Activated T-helper 17 cell treated with anti-CD3 and anti-CD28 coated beads, Interleukin-2, amount 50 U/mL, for 72 hours (primary cell): ENCODE data around the gene ZNF365. TPM values are rescaled to one million over a fixed set of nuclear protein-coding genes. Genes with fewer than 3 reads are reported as not detected.

Experiments used
- ATAC-seq: fragments of 150-1000 bp; cut with Tn5 transposase; replicated peaks from 2 replicates; pipeline ENCODE4 v1.10.0; 2021; ENCODE audit warnings: mild to moderate bottlenecking, moderate library complexity
- H3K27ac Mint-ChIP-seq: one replicate; pipeline ENCODE4 v1.8.0; 2022; ENCODE audit warnings: mixed read lengths
- H3K27me3 Mint-ChIP-seq: one replicate; pipeline ENCODE4 v1.8.0; 2022; ENCODE audit warnings: mixed read lengths
- H3K36me3 Mint-ChIP-seq: one replicate; pipeline ENCODE4 v1.8.0; 2022; ENCODE audit warnings: low read depth, mild to moderate bottlenecking, mixed read lengths
- H3K4me1 Mint-ChIP-seq: one replicate; pipeline ENCODE4 v1.8.0; 2022; ENCODE audit warnings: mixed read lengths
- H3K4me3 Mint-ChIP-seq: one replicate; pipeline ENCODE4 v1.8.0; 2022; ENCODE audit warnings: mild to moderate bottlenecking, mixed read lengths
- H3K9me3 Mint-ChIP-seq: one replicate; pipeline ENCODE4 v1.8.0; 2022; ENCODE audit warnings: mixed read lengths
- total RNA-seq, 2 donors: library from RNA; stranded (reverse); gene quantifications; one replicate each; pipeline ENCODE4 v1.2.3, GENCODE V29; 2022

ZNF365 gene
- total RNA-seq, 2 donors from 2014 or later: 0.15 to 0.19 TPM

DNA sequence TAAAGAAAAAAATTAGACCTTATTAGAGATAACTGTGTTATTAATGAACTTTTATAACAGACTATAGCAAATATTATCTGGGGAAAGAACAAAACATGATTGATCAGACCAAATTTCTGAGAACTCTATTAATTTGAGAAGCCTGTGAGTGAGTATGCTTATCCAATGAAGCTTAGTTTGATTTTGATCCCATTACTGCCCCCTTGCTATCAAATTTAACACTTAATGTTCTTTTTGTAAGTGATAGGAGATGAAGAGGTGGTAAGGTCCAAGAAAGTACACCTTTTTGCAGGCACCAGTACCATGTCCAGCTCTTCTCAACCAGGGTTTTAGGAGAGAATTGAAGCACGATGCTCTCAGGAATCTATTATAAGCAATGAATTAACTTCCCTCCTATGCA lies 49.9 kb downstream of the ZNF365 start:
- Mint-ChIP-seq H3K27me3 (no peaks in the 10 kb centered on the region), H3K9me3 (no peaks in the 10 kb centered on the region), H3K4me1 (peaks cover 9% of the 10 kb centered on the region), H3K4me3 (no peak overlapping the region), H3K27ac (no peak overlapping the region), H3K36me3 (no peaks in the 10 kb centered on the region)
- ATAC-seq: no peak

DNA sequence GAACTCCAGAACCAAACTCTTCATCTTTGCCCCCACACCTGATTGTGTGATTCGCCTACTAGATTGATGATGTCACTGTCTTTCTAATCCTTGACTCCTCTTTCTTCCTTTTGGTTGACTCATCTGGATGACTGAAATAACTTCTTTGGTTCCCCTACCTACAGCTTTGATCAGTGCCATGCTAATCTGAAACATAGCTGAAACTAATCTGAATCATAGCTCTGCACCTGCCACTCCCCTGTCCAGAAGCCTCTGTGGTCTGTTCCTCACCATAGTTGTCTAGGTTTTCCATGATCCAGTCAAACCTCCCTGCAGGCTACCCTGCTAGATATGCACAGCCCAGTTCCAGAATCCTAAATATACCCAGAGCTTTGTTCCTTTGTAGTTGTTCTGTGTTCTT lies 51.9 kb downstream of the ZNF365 start:
- ATAC-seq: peak; percentile 99
- H3K27ac Mint-ChIP-seq: peak overlapping the region; percentile 65
- H3K36me3 Mint-ChIP-seq: no peaks in the 10 kb centered on the region
- H3K4me3 Mint-ChIP-seq: no peak overlapping the region
- peaks cover 9% of the 10 kb centered on the region for H3K4me1 Mint-ChIP-seq
- H3K27me3 Mint-ChIP-seq: no peaks in the 10 kb centered on the region
- H3K9me3 Mint-ChIP-seq: no peaks in the 10 kb centered on the region

DNA sequence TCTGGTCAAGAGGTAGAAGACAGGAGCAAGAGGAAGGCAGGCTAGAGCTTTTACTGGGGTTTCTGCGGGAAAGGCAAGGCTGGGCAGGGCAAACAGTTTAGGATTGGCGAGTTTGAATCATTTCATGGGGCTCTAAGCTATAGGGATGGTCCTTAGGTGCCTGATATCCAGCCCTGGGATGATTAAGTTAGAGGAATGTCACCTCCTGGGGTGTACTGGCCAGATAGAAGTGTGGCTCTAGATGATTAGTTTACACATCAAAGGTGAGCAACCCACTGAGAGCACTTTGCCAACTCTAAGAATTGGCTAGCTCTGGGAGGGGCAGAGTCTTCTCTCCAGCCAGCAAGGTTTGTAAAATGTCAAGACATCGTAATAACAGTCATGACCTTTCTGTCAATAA lies 52.4 kb downstream of the ZNF365 start:
- Mint-ChIP-seq H3K4me1 (peaks cover 9% of the 10 kb centered on the region), H3K27me3 (no peaks in the 10 kb centered on the region), H3K4me3 (no peak overlapping the region), H3K27ac (peak overlapping the region; percentile 65), H3K9me3 (no peaks in the 10 kb centered on the region), H3K36me3 (no peaks in the 10 kb centered on the region)
- ATAC-seq: no peak

DNA sequence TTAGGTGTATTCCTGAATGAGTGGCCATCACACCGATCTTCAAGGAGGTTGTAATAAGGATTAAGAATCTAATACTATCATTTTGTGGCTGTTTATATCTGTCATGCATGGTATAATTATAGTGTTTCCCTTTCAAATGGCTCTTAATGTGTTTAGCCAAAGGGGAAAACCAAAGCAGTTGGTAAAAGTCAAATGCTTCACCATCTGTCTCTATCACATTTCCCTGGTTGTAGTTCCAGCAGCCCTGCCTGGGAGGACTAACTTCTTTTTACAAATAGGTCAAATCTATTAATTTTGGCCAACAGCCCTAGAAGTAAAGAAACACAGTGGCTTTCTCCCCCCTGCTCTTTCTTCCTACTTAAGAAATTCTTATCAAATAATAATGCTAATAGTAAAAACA lies 56.7 kb downstream of the ZNF365 start:
- Mint-ChIP-seq H3K4me1 (peaks cover 20% of the 10 kb centered on the region), H3K27ac (no peak overlapping the region), H3K36me3 (no peaks in the 10 kb centered on the region), H3K4me3 (no peak overlapping the region), H3K27me3 (peaks cover 4% of the 10 kb centered on the region), H3K9me3 (no peaks in the 10 kb centered on the region)
- ATAC-seq: no peak

DNA sequence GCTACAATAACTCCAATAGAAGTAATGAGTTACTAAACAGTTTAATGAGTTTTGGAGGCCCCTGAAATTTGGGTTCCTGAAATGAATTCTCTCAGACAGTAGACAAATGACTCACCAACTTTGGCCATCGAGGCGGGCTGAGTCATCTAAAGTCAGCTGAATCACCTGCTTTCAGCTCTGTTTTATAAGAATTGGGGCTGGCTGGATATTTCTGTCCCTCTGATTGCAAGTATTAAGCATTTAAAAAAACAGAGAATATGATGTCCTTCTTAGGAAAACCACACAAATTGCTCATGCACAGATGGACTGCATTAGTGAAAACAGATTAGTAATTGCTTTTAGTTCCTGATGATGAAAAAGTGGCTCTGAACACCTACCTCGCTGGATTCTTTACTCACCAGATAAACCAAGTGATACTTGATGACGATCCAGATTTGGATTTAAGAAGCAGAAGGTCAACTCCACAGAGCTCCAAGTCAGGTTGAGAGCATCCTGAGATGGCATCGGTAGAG lies 59.1 kb downstream of the ZNF365 start:
- Mint-ChIP-seq H3K36me3 (no peaks in the 10 kb centered on the region), H3K27ac (peak overlapping the region; percentile 80), H3K4me1 (peaks cover 13% of the 10 kb centered on the region), H3K4me3 (peak overlapping the region; percentile 56), H3K27me3 (peaks cover 4% of the 10 kb centered on the region), H3K9me3 (no peaks in the 10 kb centered on the region)
- peak; percentile 96 for ATAC-seq

DNA sequence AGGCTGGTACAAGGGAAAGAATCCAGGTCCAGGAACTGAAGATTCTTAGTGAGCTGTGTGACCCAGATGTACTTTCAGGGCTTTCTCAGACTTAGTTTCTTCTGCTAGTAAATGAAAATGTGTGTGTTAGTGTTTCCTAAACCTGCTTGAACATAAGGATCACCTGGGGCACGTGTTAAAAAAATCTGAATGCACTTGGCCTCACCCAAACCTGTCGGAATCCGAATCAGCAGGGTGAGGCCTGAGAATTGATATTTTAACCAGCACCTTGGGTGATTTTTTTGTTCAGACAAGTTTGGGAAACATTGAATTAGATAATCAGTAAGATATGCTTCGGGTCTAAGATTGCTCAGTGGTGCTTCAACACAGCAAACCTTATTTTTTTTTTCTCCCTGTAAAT lies 59.7 kb downstream of the ZNF365 start:
- no peak for ATAC-seq
- Mint-ChIP-seq H3K4me1 (peaks cover 13% of the 10 kb centered on the region), H3K27me3 (peaks cover 4% of the 10 kb centered on the region), H3K27ac (peak overlapping the region; percentile 80), H3K4me3 (peak overlapping the region; percentile 56), H3K9me3 (no peaks in the 10 kb centered on the region), H3K36me3 (no peaks in the 10 kb centered on the region)

DNA sequence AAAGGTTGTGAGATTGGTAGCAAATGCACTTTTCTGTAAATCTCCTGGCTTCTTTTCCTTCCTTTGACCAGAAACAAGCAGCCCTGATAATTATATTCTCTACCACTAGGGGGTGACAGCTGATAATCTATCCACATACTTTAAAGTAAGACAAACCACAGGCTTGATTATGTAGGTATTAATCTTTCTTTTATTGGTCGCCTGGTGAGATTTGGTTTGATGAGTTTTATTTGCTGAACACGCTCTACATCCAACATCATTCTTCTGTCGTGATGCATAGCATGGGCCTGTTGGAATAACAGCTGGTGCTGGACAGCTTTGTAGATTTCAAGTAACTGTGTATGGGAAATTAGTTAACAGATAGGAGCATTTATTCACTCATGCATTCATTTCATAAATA lies 63.5 kb downstream of the ZNF365 start:
- no peaks in the 10 kb centered on the region for H3K36me3 Mint-ChIP-seq

DNA sequence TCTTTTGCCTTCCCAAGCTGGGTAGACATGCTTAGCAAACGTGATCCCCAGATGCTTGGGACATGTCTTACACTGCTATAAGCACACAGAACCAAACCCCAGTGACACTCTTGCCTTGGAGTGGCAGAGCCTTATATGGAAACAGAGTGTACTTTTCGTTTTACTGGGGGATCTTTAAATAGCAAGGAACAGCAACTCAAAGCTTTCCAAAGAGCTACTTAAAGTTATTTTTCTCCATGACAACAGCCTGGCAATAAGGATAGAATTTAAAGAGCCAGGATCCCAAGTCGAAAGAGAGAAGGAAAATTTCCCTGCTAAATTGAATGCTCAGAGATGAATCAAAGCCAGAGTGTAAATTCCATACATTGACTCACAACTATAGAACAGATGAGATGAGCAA lies 67.8 kb downstream of the ZNF365 start:
- Mint-ChIP-seq H3K4me3 (no peak overlapping the region), H3K4me1 (no peaks in the 10 kb centered on the region), H3K27me3 (peaks cover 6% of the 10 kb centered on the region), H3K27ac (no peak overlapping the region), H3K9me3 (no peaks in the 10 kb centered on the region), H3K36me3 (no peaks in the 10 kb centered on the region)
- no peak for ATAC-seq

More for the DNA sequence above, 63.5 kb downstream of the ZNF365 start:
- peaks cover 8% of the 10 kb centered on the region for H3K27me3 Mint-ChIP-seq
- no peak for ATAC-seq
- H3K4me3 Mint-ChIP-seq: no peak overlapping the region
- H3K9me3 Mint-ChIP-seq: no peaks in the 10 kb centered on the region
- H3K4me1 Mint-ChIP-seq: peaks cover 10% of the 10 kb centered on the region
- H3K27ac Mint-ChIP-seq: no peak overlapping the region

DNA sequence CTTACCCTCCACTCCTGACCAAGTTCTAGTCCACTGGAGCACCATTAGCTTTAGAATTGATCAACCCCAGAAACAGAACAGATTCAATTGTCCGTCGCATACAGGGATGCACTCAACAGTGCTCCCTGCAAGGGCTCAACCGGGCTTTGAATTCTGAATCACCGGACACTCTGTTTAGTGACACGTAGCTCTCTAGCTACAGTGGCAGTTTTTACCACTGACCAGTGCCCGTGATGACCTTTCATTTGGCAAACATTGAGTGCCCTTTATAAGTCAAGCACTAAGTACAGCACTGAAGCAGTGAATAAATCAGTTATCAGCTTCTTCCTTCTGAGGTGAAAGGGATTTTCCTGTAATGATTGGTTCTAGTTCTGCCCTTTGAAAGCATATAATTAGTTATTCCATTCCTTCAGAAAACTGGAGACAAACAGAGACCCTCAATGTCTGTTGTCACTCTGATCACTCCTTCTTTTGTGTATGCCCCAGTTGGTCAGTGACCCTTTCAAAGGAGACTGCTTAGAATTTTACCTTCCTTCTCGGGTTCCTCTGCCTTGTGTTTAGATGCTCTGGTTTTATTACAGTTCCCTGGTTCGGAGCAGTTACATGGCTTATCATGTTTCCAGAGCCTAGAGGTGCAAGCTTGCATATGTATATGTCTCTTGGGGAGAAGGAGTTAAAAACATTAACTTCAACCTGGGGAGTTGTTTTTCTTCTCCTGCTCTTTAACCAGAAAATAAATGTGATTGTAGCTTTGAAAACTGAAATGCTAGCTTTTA lies 68.9 kb downstream of the ZNF365 start:
- no peak overlapping the region for H3K4me3 Mint-ChIP-seq

DNA sequence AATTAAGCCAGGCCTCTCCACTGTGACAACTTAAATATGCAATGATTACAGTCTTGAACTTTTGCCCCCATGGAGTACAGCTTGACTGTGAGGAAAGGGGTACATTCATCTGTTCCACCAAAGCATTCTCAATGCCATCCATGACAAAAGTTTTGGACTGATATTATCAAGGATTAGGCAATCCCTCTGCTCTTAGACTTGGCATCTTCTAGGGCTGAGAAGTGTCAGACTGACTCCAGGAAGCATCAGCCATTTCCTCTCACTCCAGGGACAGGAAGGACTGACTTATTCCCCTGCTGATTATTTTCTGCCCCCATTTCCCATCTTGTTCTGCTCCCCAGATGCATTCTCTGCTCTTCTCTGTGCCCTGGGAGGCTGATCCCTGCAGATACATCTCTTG lies 69.7 kb downstream of the ZNF365 start:
- H3K27me3 Mint-ChIP-seq: peaks cover 10% of the 10 kb centered on the region
- no peaks in the 10 kb centered on the region for H3K9me3 Mint-ChIP-seq
- H3K36me3 Mint-ChIP-seq: no peaks in the 10 kb centered on the region
- H3K27ac Mint-ChIP-seq: no peak overlapping the region
- no peaks in the 10 kb centered on the region for H3K4me1 Mint-ChIP-seq
- ATAC-seq: no peak
- no peak overlapping the region for H3K4me3 Mint-ChIP-seq

More for the DNA sequence above, 68.9 kb downstream of the ZNF365 start:
- Mint-ChIP-seq H3K27ac (no peak overlapping the region), H3K9me3 (no peaks in the 10 kb centered on the region), H3K27me3 (peaks cover 10% of the 10 kb centered on the region), H3K4me1 (no peaks in the 10 kb centered on the region), H3K36me3 (no peaks in the 10 kb centered on the region)
- no peak for ATAC-seq

DNA sequence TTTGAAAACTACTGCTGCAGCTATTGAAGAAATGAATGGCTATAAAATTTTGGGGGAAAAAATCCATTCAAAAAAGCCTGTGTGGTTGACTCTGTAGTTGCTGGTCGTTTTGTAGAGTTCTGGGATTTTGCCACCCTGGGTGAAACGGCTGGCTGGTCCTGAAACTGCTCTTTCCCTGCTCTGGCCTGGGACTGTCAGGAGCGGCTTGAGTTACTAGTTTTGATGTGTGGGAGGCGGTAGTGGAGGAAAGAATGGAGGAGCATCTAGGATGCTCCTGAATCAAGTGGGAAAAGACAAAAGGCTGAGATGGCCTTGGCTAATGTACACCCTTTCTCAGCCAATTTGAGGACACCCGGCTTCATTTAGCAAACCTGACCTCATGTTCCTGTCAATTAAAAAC lies 72.5 kb downstream of the ZNF365 start:
- ATAC-seq: no peak
- H3K27me3 Mint-ChIP-seq: peaks cover 10% of the 10 kb centered on the region
- H3K27ac Mint-ChIP-seq: no peak overlapping the region
- no peak overlapping the region for H3K4me3 Mint-ChIP-seq
- no peaks in the 10 kb centered on the region for H3K36me3 Mint-ChIP-seq
- H3K4me1 Mint-ChIP-seq: no peaks in the 10 kb centered on the region
- no peaks in the 10 kb centered on the region for H3K9me3 Mint-ChIP-seq

DNA sequence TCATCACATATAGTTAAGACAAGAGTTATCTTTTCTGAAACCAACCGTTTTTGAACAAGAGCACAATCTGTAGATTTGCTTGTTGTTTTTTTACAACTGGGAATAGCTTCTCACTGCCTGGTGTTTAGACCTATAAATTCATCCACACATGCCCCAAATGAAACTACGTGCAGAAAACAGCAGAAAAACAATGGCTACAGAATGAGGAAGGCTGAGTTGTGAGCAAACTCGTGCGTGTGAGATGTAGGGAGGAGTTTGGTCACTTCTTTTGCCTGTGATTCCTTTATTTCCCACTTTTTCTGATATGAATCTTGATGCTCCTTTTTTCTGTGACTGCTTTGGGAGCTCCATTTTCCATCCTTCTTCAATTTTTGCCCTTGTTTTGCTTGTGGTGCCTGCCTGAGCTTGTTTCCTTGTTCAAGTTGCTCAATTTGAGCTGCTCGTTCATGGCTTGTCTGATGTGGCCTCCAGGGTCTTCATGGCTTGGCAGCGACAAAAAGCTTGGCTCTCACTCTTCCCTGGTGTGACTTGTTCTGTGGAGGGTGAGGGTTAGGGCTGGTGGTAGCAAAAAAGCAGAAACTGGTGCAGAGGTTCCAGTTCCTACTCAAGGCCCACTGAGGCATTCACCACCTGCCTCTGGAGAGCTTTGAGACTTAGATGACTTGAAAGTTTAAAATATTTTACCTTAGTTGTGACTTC lies 76.9 kb downstream of the ZNF365 start:
- no peak for ATAC-seq
- no peak overlapping the region for H3K27ac Mint-ChIP-seq
- no peaks in the 10 kb centered on the region for H3K9me3 Mint-ChIP-seq
- no peaks in the 10 kb centered on the region for H3K4me1 Mint-ChIP-seq
- peaks cover 9% of the 10 kb centered on the region for H3K27me3 Mint-ChIP-seq
- H3K4me3 Mint-ChIP-seq: no peak overlapping the region
- no peaks in the 10 kb centered on the region for H3K36me3 Mint-ChIP-seq

DNA sequence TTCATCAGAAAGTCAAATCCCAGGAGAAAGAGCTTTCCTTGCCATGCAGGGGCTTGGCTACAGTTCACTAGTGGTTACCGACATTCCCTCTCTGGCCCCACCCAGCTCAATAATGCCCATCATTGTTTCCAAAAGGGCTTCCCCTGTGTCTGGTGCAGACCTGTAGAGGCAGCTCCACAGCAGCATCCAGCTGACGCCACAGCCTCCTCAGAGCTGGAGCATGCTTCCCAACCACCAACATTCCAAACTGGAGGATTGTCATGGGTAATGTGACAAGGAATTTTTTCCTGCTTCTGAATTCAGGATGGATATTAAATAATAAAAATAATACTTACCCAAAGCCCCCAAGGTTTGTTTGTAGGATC lies 77.4 kb downstream of the ZNF365 start:
- no peaks in the 10 kb centered on the region for H3K4me1 Mint-ChIP-seq
- ATAC-seq: no peak
- H3K9me3 Mint-ChIP-seq: no peaks in the 10 kb centered on the region

More for the DNA sequence above, 77.4 kb downstream of the ZNF365 start:
- no peaks in the 10 kb centered on the region for H3K36me3 Mint-ChIP-seq
- H3K27ac Mint-ChIP-seq: no peak overlapping the region
- no peak overlapping the region for H3K4me3 Mint-ChIP-seq
- H3K27me3 Mint-ChIP-seq: peaks cover 9% of the 10 kb centered on the region
